Epithelial cell of esophagus (primary cell): Measurements from ENCODE around the gene LLPH.

Source experiments
- DNase-seq: peaks from one replicate; pipeline ENCODE4 v3.0.0; 2010; ENCODE audit warnings: low read depth
- H3K4me3 ChIP-seq: 2 replicates; pipeline ENCODE4 v1.5.1; 2011; ENCODE audit warnings: mild to moderate bottlenecking, low read length, control low read depth
- CTCF ChIP-seq: IDR thresholded peaks from 2 replicates; pipeline ENCODE4 v1.5.1; 2011; ENCODE audit warnings: low read depth, mild to moderate bottlenecking, low read length, control low read depth, inconsistent platforms; ENCODE audit not compliant: insufficient read depth; ENCODE audit errors: missing control alignments

The LLPH gene

GRCh38 chr12:66083766-66084165, 46.8 kb downstream of the LLPH start:
- no peak for DNase-seq
- no peak for TF ChIP-seq CTCF
- H3K4me3 ChIP-seq: no peak overlapping the region

GRCh38 chr12:66082744-66083143, 47.8 kb downstream of the LLPH start:
- no peak for DNase-seq
- no peak for TF ChIP-seq CTCF
- no peak overlapping the region for H3K4me3 ChIP-seq

GRCh38 chr12:66080791-66081190, 49.8 kb downstream of the LLPH start:
- no peak overlapping the region for H3K4me3 ChIP-seq
- TF ChIP-seq CTCF: no peak
- DNase-seq: no peak

GRCh38 chr12:66077542-66077941, 53.0 kb downstream of the LLPH start:
- TF ChIP-seq CTCF: no peak
- no peak for DNase-seq
- H3K4me3 ChIP-seq: no peak overlapping the region

DNA sequence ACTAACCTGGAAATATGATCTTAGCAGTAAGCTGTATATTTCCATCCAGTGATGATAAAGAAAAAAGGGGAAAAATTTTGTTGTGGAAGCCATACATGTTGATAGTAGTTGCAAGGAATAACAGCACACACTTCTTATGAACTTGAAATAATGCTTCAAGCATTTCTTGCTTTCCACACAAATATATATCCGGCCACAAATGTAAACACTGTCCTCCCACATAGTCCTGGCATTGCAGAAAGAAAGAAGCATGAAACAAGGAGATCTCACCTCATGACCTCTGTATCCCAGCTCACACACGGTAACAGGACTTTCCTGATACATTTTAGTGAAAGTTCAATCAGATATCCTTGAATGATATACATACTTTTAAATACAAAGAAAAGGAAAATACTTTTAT, 56.0 kb downstream of the LLPH start:
- TF ChIP-seq CTCF: no peak
- no peak for DNase-seq
- no peak overlapping the region for H3K4me3 ChIP-seq

DNA sequence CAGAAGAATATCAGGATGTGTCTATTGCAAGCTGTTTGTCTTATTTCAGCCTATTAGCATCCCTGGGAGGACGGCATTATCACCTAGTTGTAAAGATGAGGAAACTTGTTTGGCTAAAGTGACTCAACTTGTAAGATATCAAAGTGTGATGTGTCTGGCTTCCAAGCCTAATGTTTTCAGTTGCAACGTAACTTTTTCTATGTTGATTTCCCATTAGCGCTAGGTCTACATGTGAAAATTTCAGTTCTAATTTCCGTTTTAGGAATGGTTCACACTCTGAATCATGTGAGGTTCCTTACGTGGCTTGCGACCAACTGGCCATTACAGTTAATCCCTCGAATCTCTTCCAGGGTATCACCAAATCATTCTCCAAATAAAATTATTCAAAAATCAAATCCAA, 58.0 kb downstream of the LLPH start:
- H3K4me3 ChIP-seq: no peak overlapping the region
- DNase-seq: no peak
- TF ChIP-seq CTCF: no peak

GRCh38 chr12:66072135-66072534, 58.4 kb downstream of the LLPH start:
- TF ChIP-seq CTCF: no peak
- DNase-seq: no peak
- no peak overlapping the region for H3K4me3 ChIP-seq
